Neural progenitor cell (in vitro differentiated cells): ENCODE results near the gene TRHDE. TPM values are rescaled to one million over a fixed set of nuclear protein-coding genes. Genes with fewer than 3 reads are reported as not detected.

ENCODE experiments used
- DNase-seq: peaks from one replicate; pipeline ENCODE4 v3.0.0-alpha.2; 2016; ENCODE audit warnings: low spot score
- H2AFZ ChIP-seq: fragments of 200-600 bp; sonication (generic); replicated peaks from 2 replicates; pipeline ENCODE4 v1.6.1; 2016; ENCODE audit warnings: antibody characterized with exemption
- H3F3A ChIP-seq: fragments of 200-600 bp; sonication (generic); 2 replicates; pipeline ENCODE4 v1.6.1; 2016; ENCODE audit warnings: antibody characterized with exemption, low read depth
- H3K27ac ChIP-seq: fragments of 200-600 bp; sonication (generic); 2 replicates; pipeline ENCODE4 v1.5.1; 2016; ENCODE audit warnings: mild to moderate bottlenecking
- H3K27me3 ChIP-seq: fragments of 200-600 bp; sonication (generic); 2 replicates; pipeline ENCODE4 v1.6.1; 2016; ENCODE audit warnings: mild to moderate bottlenecking, moderate library complexity
- H3K36me3 ChIP-seq: fragments of 200-600 bp; sonication (generic); 2 replicates; pipeline ENCODE4 v1.5.1; 2016
- H3K4me1 ChIP-seq: fragments of 200-600 bp; sonication (generic); 2 replicates; pipeline ENCODE4 v1.6.1; 2016; ENCODE audit warnings: mixed run types
- H3K4me2 ChIP-seq: fragments of 200-600 bp; sonication (generic); 2 replicates; pipeline ENCODE4 v1.6.1; 2016
- H3K4me3 ChIP-seq: fragments of 200-600 bp; sonication (generic); 2 replicates; pipeline ENCODE4 v1.5.1; 2016
- H3K79me2 ChIP-seq: fragments of 200-600 bp; sonication (generic); 2 replicates; pipeline ENCODE4 v1.6.1; 2016; ENCODE audit warnings: low read depth
- H3K9ac ChIP-seq: fragments of 200-600 bp; sonication (generic); 2 replicates; pipeline ENCODE4 v1.6.1; 2016
- H3K9me3 ChIP-seq: fragments of 200-600 bp; sonication (generic); 2 replicates; pipeline ENCODE4 v1.5.1; 2016; ENCODE audit warnings: low read depth
- H4K20me1 ChIP-seq: fragments of 200-600 bp; sonication (generic); 2 replicates; pipeline ENCODE4 v1.6.1; 2016; ENCODE audit warnings: low read depth
- H3K27ac Mint-ChIP-seq: 3 replicates; pipeline ENCODE4 v1.8.0; 2021; ENCODE audit warnings: mixed read lengths
- H3K27me3 Mint-ChIP-seq: 2 replicates; pipeline ENCODE4 v1.8.0; 2022; ENCODE audit warnings: low read depth, mild to moderate bottlenecking, inconsistent platforms, moderate library complexity, mixed read lengths; ENCODE audit not compliant: insufficient read depth
- H3K36me3 Mint-ChIP-seq: 3 replicates; pipeline ENCODE4 v1.8.0; 2021; ENCODE audit warnings: mixed read lengths
- H3K4me1 Mint-ChIP-seq: 3 replicates; pipeline ENCODE4 v1.8.0; 2021; ENCODE audit warnings: mixed read lengths
- H3K4me3 Mint-ChIP-seq: 3 replicates; pipeline ENCODE4 v1.8.0; 2021; ENCODE audit warnings: mild to moderate bottlenecking, moderate library complexity, mixed read lengths
- H3K9me3 Mint-ChIP-seq: 3 replicates; pipeline ENCODE4 v1.8.0; 2020; ENCODE audit warnings: mixed read lengths
- EZH2 ChIP-seq: fragments of 200-600 bp; sonication (generic); IDR thresholded peaks from 2 replicates; pipeline ENCODE4 v1.6.1; 2017; ENCODE audit warnings: antibody characterized with exemption, mild to moderate bottlenecking, moderate library complexity
- EZH2phosphoT487 ChIP-seq: fragments of 200-600 bp; sonication (generic); IDR thresholded peaks from 2 replicates; pipeline ENCODE4 v1.6.1; 2017; ENCODE audit warnings: antibody characterized with exemption
- total RNA-seq: library from RNA; depleted of rRNA; stranded (reverse); fragments of >200 nt; gene quantifications from 2 replicates; pipeline ENCODE4 v1.2.3, GENCODE V29; 2015; ENCODE audit warnings: low replicate concordance
- TF ChIP-seq, protein P1 (sequence below): fragments of 200-600 bp; sonication (generic); IDR thresholded peaks from 2 replicates; pipeline ENCODE4 v1.5.1; 2017; ENCODE audit warnings: antibody characterized with exemption, mild to moderate bottlenecking

The TRHDE gene
- total RNA-seq, 1 donor from 2014 or later, result 4.5 TPM

DNA sequence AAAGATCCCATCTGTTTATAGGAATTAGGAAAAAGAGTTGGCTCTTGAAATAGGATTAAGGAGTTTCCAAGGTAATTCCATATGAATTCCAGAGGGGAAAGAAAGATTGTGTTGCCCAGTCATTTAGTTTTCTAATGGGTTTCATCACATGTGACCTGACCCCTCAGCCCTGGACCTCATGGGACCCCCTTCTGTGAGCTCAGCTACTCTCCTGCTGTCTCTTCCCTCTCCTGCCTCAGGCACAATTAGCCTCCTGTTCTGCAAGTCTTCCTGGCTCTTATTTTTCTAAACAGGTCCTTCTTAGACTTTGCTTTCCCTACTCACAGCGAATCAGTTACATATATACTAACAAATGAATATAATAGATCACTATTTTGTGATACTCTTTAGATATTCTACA is 237.7 kb downstream of the TRHDE start:
- Mint-ChIP-seq H3K27ac (no peak overlapping the region), H3K27me3 (no peaks in the 10 kb centered on the region), H3K4me1 (peaks cover 29% of the 10 kb centered on the region), H3K9me3 (peaks cover 7% of the 10 kb centered on the region), H3K4me3 (no peak overlapping the region), H3K36me3 (peaks cover 3% of the 10 kb centered on the region)
- H3K9me3 ChIP-seq, result no peaks in the 10 kb centered on the region
- H3K36me3 ChIP-seq, result no peaks in the 10 kb centered on the region
- H4K20me1 ChIP-seq, result no peaks in the 10 kb centered on the region
- no peak overlapping the region for H3K9ac ChIP-seq
- TF ChIP-seq, protein P1, sequence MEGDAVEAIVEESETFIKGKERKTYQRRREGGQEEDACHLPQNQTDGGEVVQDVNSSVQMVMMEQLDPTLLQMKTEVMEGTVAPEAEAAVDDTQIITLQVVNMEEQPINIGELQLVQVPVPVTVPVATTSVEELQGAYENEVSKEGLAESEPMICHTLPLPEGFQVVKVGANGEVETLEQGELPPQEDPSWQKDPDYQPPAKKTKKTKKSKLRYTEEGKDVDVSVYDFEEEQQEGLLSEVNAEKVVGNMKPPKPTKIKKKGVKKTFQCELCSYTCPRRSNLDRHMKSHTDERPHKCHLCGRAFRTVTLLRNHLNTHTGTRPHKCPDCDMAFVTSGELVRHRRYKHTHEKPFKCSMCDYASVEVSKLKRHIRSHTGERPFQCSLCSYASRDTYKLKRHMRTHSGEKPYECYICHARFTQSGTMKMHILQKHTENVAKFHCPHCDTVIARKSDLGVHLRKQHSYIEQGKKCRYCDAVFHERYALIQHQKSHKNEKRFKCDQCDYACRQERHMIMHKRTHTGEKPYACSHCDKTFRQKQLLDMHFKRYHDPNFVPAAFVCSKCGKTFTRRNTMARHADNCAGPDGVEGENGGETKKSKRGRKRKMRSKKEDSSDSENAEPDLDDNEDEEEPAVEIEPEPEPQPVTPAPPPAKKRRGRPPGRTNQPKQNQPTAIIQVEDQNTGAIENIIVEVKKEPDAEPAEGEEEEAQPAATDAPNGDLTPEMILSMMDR, result no peak
- TF ChIP-seq EZH2 (no peak), EZH2phosphoT487 (no peak)
- peaks cover 37% of the 10 kb centered on the region for H3K4me1 ChIP-seq
- peak; percentile 24 for DNase-seq
- no peak overlapping the region for H3K4me3 ChIP-seq
- H3K79me2 ChIP-seq, result no peaks in the 10 kb centered on the region
- H2AFZ ChIP-seq, result no peak overlapping the region
- H3K27me3 ChIP-seq, result no peaks in the 10 kb centered on the region
- H3K27ac ChIP-seq, result peak overlapping the region; percentile 70
- H3K4me2 ChIP-seq, result peak overlapping the region; percentile 46
- H3F3A ChIP-seq, result peaks cover 38% of the 10 kb centered on the region

DNA sequence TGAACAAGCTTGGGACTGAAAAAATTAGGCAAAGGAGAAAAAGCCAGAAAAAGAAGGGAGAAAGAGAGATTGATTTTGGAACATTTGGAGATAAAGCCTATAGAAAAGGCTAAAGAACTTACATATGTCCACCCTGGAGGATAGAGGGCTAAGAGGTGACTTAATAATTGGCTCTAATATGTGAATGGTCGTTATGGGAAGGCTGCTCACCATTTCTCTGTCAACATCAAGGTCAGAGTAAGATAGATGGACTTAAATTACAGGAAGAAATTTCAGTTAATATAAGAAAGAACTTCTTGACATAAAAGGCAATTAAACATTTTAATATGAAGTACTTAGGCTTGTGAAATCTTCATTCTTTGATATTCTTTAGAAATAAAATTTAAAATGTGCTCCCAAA is 238.6 kb downstream of the TRHDE start:
- Histone ChIP-seq H3K27ac (peak overlapping the region; percentile 70), H3K9me3 (no peaks in the 10 kb centered on the region), H4K20me1 (no peaks in the 10 kb centered on the region), H3K4me2 (peak overlapping the region; percentile 46), H3F3A (peaks cover 38% of the 10 kb centered on the region), H3K4me3 (no peak overlapping the region), H3K36me3 (no peaks in the 10 kb centered on the region), H3K79me2 (no peaks in the 10 kb centered on the region), H3K27me3 (no peaks in the 10 kb centered on the region), H2AFZ (no peak overlapping the region), H3K9ac (no peak overlapping the region), H3K4me1 (peaks cover 37% of the 10 kb centered on the region)
- TF ChIP-seq EZH2phosphoT487 (no peak), EZH2 (no peak)
- TF ChIP-seq, protein P1, result no peak
- Mint-ChIP-seq H3K4me1 (peaks cover 25% of the 10 kb centered on the region), H3K36me3 (peaks cover 3% of the 10 kb centered on the region), H3K27me3 (no peaks in the 10 kb centered on the region), H3K27ac (peak overlapping the region; percentile 6), H3K9me3 (peaks cover 7% of the 10 kb centered on the region), H3K4me3 (no peak overlapping the region)
- no peak for DNase-seq

DNA sequence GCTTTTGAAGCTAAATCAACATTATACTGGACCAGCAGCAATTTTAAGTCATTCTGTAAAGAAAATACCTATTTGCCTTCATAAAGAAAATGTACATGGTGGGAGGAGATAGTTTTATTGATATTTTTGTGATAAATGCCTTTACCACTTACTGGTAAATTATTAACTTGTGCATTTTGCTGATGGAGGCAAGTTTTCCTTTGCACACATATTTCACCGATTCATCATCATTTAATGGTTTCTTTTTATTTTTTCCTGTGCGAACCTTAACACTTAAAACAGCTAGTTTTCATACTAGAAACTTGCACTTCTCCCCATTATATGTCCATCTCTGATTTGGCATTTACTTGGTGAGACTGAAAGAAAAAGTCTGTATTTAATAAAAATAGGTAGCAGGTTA is 239.3 kb downstream of the TRHDE start:
- Mint-ChIP-seq H3K4me3 (no peak overlapping the region), H3K27me3 (no peaks in the 10 kb centered on the region), H3K4me1 (peaks cover 25% of the 10 kb centered on the region), H3K9me3 (peaks cover 7% of the 10 kb centered on the region), H3K36me3 (peaks cover 3% of the 10 kb centered on the region), H3K27ac (peak overlapping the region; percentile 96)
- Histone ChIP-seq H3K9ac (no peak overlapping the region), H3K4me2 (peak overlapping the region; percentile 72), H3F3A (peaks cover 38% of the 10 kb centered on the region), H3K9me3 (no peaks in the 10 kb centered on the region), H3K4me1 (peaks cover 37% of the 10 kb centered on the region), H2AFZ (no peak overlapping the region), H3K79me2 (no peaks in the 10 kb centered on the region), H3K27ac (peak overlapping the region; percentile 80), H3K36me3 (no peaks in the 10 kb centered on the region), H3K27me3 (no peaks in the 10 kb centered on the region), H3K4me3 (no peak overlapping the region), H4K20me1 (no peaks in the 10 kb centered on the region)
- no peak for DNase-seq
- TF ChIP-seq, protein P1, result no peak
- TF ChIP-seq EZH2phosphoT487, result no peak
